GM23338 (cell line): ENCODE measurements around the gene GPNMB.

Experiments
- CREB1 ChIP-seq: fragments of 250-450 bp; sonication (Bioruptor Pico); IDR thresholded peaks from 2 replicates; pipeline ENCODE4 v1.5.0; 2020; ENCODE audit warnings: low read depth, mild to moderate bottlenecking, moderate library complexity
- ETS1 ChIP-seq: IDR thresholded peaks from 2 replicates; pipeline ENCODE4 v1.6.1; 2016; ENCODE audit warnings: antibody characterized with exemption
- EZH2 ChIP-seq: fragments of 200-600 bp; sonication (generic); IDR thresholded peaks from one replicate; pipeline ENCODE4 v1.8.0; 2017; ENCODE audit warnings: antibody characterized with exemption, mild to moderate bottlenecking, low read depth; ENCODE audit not compliant: unreplicated experiment
- EZH2phosphoT487 ChIP-seq: fragments of 200-600 bp; sonication (generic); IDR thresholded peaks from one replicate; pipeline ENCODE4 v1.8.1; 2018; ENCODE audit warnings: antibody characterized with exemption; ENCODE audit not compliant: unreplicated experiment
- NANOG ChIP-seq: IDR thresholded peaks from 2 replicates; pipeline ENCODE4 v1.6.1; 2016; ENCODE audit warnings: antibody characterized with exemption, borderline replicate concordance
- POLR2AphosphoS5 ChIP-seq: IDR thresholded peaks from 2 replicates; pipeline ENCODE4 v1.6.1; 2016; ENCODE audit warnings: antibody characterized with exemption, low read depth
- STAT1 ChIP-seq: IDR thresholded peaks from one replicate; pipeline ENCODE4 v1.6.1; 2016; ENCODE audit warnings: antibody characterized with exemption; ENCODE audit not compliant: unreplicated experiment
- ZNF114 ChIP-seq: fragments of 250-450 bp; sonication (Bioruptor Pico); IDR thresholded peaks from 2 replicates; pipeline ENCODE4 v1.5.0; 2020; ENCODE audit warnings: mild to moderate bottlenecking, moderate library complexity
- ZNF331 ChIP-seq: fragments of 250-450 bp; sonication (Bioruptor Pico); IDR thresholded peaks from 2 replicates; pipeline ENCODE4 v1.5.0; 2020; ENCODE audit warnings: low read depth, mild to moderate bottlenecking, moderate library complexity
- TF ChIP-seq, protein P1 (sequence below), 2 experiments: fragments of 200-600 bp in 1 of 2; sonication (generic) in 1 of 2; conservative IDR thresholded peaks; 2 replicates each; pipeline versions ENCODE4 v1.5.1 to v1.6.1; 2016 to 2017; ENCODE audit warnings: antibody characterized with exemption in 2 of 2, low read depth in 2 of 2, mild to moderate bottlenecking in 2 of 2, moderate library complexity in 1 of 2
- TF ChIP-seq, protein P2 (sequence below): IDR thresholded peaks from one replicate; pipeline ENCODE4 v1.6.1; 2018; ENCODE audit warnings: antibody characterized with exemption; ENCODE audit not compliant: unreplicated experiment

DNA sequence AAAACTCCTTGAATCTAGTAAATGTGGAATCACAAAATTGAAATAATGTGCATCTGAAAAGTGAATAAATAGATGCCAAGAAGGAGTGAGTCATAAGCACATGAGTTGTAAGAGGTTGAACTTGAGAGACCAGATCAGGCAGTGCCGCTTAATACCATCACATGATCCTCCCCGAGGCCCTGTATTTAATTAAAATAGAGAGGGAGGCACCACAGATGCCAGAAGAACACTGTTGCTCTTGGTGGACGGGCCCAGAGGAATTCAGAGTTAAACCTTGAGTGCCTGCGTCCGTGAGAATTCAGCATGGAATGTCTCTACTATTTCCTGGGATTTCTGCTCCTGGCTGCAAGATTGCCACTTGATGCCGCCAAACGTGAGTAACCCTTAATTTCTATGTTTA lies at the start of gene GPNMB:
- TF ChIP-seq, protein P1, sequence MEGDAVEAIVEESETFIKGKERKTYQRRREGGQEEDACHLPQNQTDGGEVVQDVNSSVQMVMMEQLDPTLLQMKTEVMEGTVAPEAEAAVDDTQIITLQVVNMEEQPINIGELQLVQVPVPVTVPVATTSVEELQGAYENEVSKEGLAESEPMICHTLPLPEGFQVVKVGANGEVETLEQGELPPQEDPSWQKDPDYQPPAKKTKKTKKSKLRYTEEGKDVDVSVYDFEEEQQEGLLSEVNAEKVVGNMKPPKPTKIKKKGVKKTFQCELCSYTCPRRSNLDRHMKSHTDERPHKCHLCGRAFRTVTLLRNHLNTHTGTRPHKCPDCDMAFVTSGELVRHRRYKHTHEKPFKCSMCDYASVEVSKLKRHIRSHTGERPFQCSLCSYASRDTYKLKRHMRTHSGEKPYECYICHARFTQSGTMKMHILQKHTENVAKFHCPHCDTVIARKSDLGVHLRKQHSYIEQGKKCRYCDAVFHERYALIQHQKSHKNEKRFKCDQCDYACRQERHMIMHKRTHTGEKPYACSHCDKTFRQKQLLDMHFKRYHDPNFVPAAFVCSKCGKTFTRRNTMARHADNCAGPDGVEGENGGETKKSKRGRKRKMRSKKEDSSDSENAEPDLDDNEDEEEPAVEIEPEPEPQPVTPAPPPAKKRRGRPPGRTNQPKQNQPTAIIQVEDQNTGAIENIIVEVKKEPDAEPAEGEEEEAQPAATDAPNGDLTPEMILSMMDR (conservative IDR thresholded peaks at IDR 0.05; ENCODE audit: low read depth in 2 of 2) = no peak
- TF ChIP-seq ZNF331 (CRISPR knock-in tag) = no peak
- TF ChIP-seq EZH2phosphoT487 = no peak
- no peak for TF ChIP-seq ZNF114 (CRISPR knock-in tag)
- TF ChIP-seq CREB1 (CRISPR knock-in tag) = no peak
- TF ChIP-seq EZH2 = no peak
- TF ChIP-seq, protein P2, sequence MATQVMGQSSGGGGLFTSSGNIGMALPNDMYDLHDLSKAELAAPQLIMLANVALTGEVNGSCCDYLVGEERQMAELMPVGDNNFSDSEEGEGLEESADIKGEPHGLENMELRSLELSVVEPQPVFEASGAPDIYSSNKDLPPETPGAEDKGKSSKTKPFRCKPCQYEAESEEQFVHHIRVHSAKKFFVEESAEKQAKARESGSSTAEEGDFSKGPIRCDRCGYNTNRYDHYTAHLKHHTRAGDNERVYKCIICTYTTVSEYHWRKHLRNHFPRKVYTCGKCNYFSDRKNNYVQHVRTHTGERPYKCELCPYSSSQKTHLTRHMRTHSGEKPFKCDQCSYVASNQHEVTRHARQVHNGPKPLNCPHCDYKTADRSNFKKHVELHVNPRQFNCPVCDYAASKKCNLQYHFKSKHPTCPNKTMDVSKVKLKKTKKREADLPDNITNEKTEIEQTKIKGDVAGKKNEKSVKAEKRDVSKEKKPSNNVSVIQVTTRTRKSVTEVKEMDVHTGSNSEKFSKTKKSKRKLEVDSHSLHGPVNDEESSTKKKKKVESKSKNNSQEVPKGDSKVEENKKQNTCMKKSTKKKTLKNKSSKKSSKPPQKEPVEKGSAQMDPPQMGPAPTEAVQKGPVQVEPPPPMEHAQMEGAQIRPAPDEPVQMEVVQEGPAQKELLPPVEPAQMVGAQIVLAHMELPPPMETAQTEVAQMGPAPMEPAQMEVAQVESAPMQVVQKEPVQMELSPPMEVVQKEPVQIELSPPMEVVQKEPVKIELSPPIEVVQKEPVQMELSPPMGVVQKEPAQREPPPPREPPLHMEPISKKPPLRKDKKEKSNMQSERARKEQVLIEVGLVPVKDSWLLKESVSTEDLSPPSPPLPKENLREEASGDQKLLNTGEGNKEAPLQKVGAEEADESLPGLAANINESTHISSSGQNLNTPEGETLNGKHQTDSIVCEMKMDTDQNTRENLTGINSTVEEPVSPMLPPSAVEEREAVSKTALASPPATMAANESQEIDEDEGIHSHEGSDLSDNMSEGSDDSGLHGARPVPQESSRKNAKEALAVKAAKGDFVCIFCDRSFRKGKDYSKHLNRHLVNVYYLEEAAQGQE = no peak
- no peak for TF ChIP-seq POLR2AphosphoS5
- no peak for TF ChIP-seq NANOG
- no peak for TF ChIP-seq STAT1
- TF ChIP-seq ETS1 = no peak
